SHP77 (cell line): Measurements from ENCODE around the gene ELP5.
"Not testable (repeated sequence)": the region's sequence is repeated elsewhere in the genome, so short reads cannot be mapped to it uniquely, and the experiment has no call there.

ENCODE experiments used
- DNase-seq, 2 experiments: peaks; one replicate each; lab custom pipeline; 2025; lab: John Stamatoyannopoulos, UW

Gene ELP5

GRCh38 chr17:7236808-7237207 is 15.2 kb upstream of the ELP5 start:
- DNase-seq = no peak

GRCh38 chr17:7237266-7237760 is 14.7 kb upstream of the ELP5 start:
- no peak for DNase-seq

- peak; percentile 22 to 49 for DNase-seq
Measured at GRCh38 chr17:7237761-7238419, 14.1 kb upstream of the ELP5 start.

GRCh38 chr17:7238420-7239090 is 13.5 kb upstream of the ELP5 start:
- DNase-seq = peak in 1 of 2 experiments; percentile 28

- peak; percentile 100 for DNase-seq
Measured at GRCh38 chr17:7239091-7240027, 12.7 kb upstream of the ELP5 start, which contains the start of gene PHF23. Gene PHF23 (minus strand): TSS chr17:7239457. CDS start chr17:7239279, 178 bp downstream.

- no peak for DNase-seq
Measured at GRCh38 chr17:7240375-7240774, 11.6 kb upstream of the ELP5 start.

- DNase-seq = no peak
Measured at GRCh38 chr17:7241090-7241733, 10.8 kb upstream of the ELP5 start.

GRCh38 chr17:7241783-7242716 is 10.0 kb upstream of the ELP5 start, which contains the start of gene GABARAP:
Gene GABARAP (minus strand): TSS chr17:7242449. CDS start chr17:7242330, 119 bp downstream.
- peak; percentile 86 to 89 for DNase-seq

GRCh38 chr17:7242717-7243452 is 9.1 kb upstream of the ELP5 start:
- DNase-seq = peak; percentile 94 to 96

GRCh38 chr17:7243453-7243729 is 8.6 kb upstream of the ELP5 start:
- no peak for DNase-seq

- not testable (repeated sequence) for DNase-seq
Measured at GRCh38 chr17:7243838-7244237, 8.2 kb upstream of the ELP5 start.

- DNase-seq = no peak
Measured at GRCh38 chr17:7246779-7247178, 5.2 kb upstream of the ELP5 start.

GRCh38 chr17:7248796-7249195 is 3.2 kb upstream of the ELP5 start:
- DNase-seq = no peak

- DNase-seq = no peak
Measured at GRCh38 chr17:7249214-7249613, 2.8 kb upstream of the ELP5 start.

- DNase-seq = no peak
Measured at GRCh38 chr17:7249830-7250229, 2.2 kb upstream of the ELP5 start.

- DNase-seq = no peak
Measured at GRCh38 chr17:7250695-7251627, 1.1 kb upstream of the ELP5 start.

- DNase-seq = peak; percentile 99 to 100
Measured at GRCh38 chr17:7251661-7252175, 297 bp upstream of the ELP5 start, which contains the start of gene CTDNEP1. Gene CTDNEP1 (minus strand): TSS chr17:7251734. CDS start chr17:7251296, 438 bp downstream.

GRCh38 chr17:7253082-7253481 is 1.1 kb downstream of the ELP5 start:
- DNase-seq = no peak

- DNase-seq = no peak
Measured at GRCh38 chr17:7254511-7254910, 2.5 kb downstream of the ELP5 start.
